ENCODE results near the gene FADD.

FADD gene

GRCh38 chr11:70203751-70204465 lies 812 bp downstream of the FADD start:
- peak overlapping the region; percentile 84 for H3K4me3 ChIP-seq (ENCODE audit: severe bottlenecking)
- no peaks in the 10 kb centered on the region for H3K9me3 ChIP-seq (ENCODE audit: severe bottlenecking)
- peak overlapping the region; percentile 95 for H3K27ac ChIP-seq (ENCODE audit: poor library complexity, severe bottlenecking)
- ATAC-seq (ENCODE audit: low read depth): peak; percentile 60
- no peak for TF ChIP-seq CTCF (IDR thresholded peaks at IDR 0.05; ENCODE audit: poor library complexity, severe bottlenecking)
- H3K27me3 ChIP-seq (ENCODE audit: insufficient read depth, poor library complexity, severe bottlenecking): no peaks in the 10 kb centered on the region
- peaks cover 7% of the 10 kb centered on the region for H3K4me1 ChIP-seq (ENCODE audit: insufficient read depth, poor library complexity, severe bottlenecking)
- DNase-seq (ENCODE audit: low spot score): no peak
- H3K36me3 ChIP-seq (ENCODE audit: low read depth): peaks cover 38% of the 10 kb centered on the region

- Histone ChIP-seq H3K27me3 (ENCODE audit: insufficient read depth, poor library complexity, severe bottlenecking) (no peaks in the 10 kb centered on the region), H3K9me3 (ENCODE audit: severe bottlenecking) (no peaks in the 10 kb centered on the region), H3K27ac (ENCODE audit: poor library complexity, severe bottlenecking) (peak overlapping the region; percentile 95), H3K4me3 (ENCODE audit: severe bottlenecking) (peak overlapping the region; percentile 84), H3K36me3 (ENCODE audit: low read depth) (peaks cover 43% of the 10 kb centered on the region), H3K4me1 (ENCODE audit: insufficient read depth, poor library complexity, severe bottlenecking) (peaks cover 7% of the 10 kb centered on the region)
- TF ChIP-seq CTCF (IDR thresholded peaks at IDR 0.05; ENCODE audit: poor library complexity, severe bottlenecking): no peak
- ATAC-seq (ENCODE audit: low read depth) (no peak; the same call in 2 of the 3 replicates), DNase-seq (ENCODE audit: low spot score) (no peak)
Observed at GRCh38 chr11:70204466-70204799, 1.3 kb downstream of the FADD start.

GRCh38 chr11:70205049-70205725 lies 2.1 kb downstream of the FADD start:
- H3K27ac ChIP-seq (ENCODE audit: poor library complexity, severe bottlenecking): peak overlapping the region; percentile 95
- peaks cover 7% of the 10 kb centered on the region for H3K4me1 ChIP-seq (ENCODE audit: insufficient read depth, poor library complexity, severe bottlenecking)
- H3K36me3 ChIP-seq (ENCODE audit: low read depth): peaks cover 46% of the 10 kb centered on the region
- H3K4me3 ChIP-seq (ENCODE audit: severe bottlenecking): no peak overlapping the region
- DNase-seq (ENCODE audit: low spot score) (no peak), ATAC-seq (ENCODE audit: low read depth) (no peak)
- H3K9me3 ChIP-seq (ENCODE audit: severe bottlenecking): no peaks in the 10 kb centered on the region
- H3K27me3 ChIP-seq (ENCODE audit: insufficient read depth, poor library complexity, severe bottlenecking): no peaks in the 10 kb centered on the region
- no peak for TF ChIP-seq CTCF (IDR thresholded peaks at IDR 0.05; ENCODE audit: poor library complexity, severe bottlenecking)

GRCh38 chr11:70205766-70206165 lies 2.7 kb downstream of the FADD start:
- ATAC-seq (ENCODE audit: low read depth) (no peak), DNase-seq (ENCODE audit: low spot score) (no peak)
- TF ChIP-seq CTCF (IDR thresholded peaks at IDR 0.05; ENCODE audit: poor library complexity, severe bottlenecking): no peak
- no peak overlapping the region for H3K4me3 ChIP-seq (ENCODE audit: severe bottlenecking)
- peaks cover 7% of the 10 kb centered on the region for H3K4me1 ChIP-seq (ENCODE audit: insufficient read depth, poor library complexity, severe bottlenecking)
- no peaks in the 10 kb centered on the region for H3K9me3 ChIP-seq (ENCODE audit: severe bottlenecking)
- peaks cover 46% of the 10 kb centered on the region for H3K36me3 ChIP-seq (ENCODE audit: low read depth)
- peak overlapping the region; percentile 95 for H3K27ac ChIP-seq (ENCODE audit: poor library complexity, severe bottlenecking)
- H3K27me3 ChIP-seq (ENCODE audit: insufficient read depth, poor library complexity, severe bottlenecking): no peaks in the 10 kb centered on the region

Data from RWPE2 (cell line).